Activated naive CD4-positive, alpha-beta T cell treated with anti-CD3 and anti-CD28 coated beads for 36 hours (primary cell): ENCODE results near the gene COL18A1. TPM values are rescaled to one million over a fixed set of nuclear protein-coding genes. Genes with fewer than 3 reads are reported as not detected.
"Not testable (repeated sequence)": the region's sequence is repeated elsewhere in the genome, so short reads cannot be mapped to it uniquely, and the experiment has no call there.

Experiments used
- CTCF ChIA-PET: fragments of 350-600 bp; sonication (Branson Sonifier 250); formaldehyde crosslinking; loops from one replicate; lab custom pipeline; 2021; ENCODE audit warnings: antibody characterized with exemption; lab: Charles Lee
- DNase-seq: peaks from one replicate; pipeline ENCODE4 v3.0.0-alpha.2; 2020
- H3K27ac Mint-ChIP-seq: one replicate; pipeline ENCODE4 v1.8.0; 2021; ENCODE audit warnings: mild to moderate bottlenecking, mixed read lengths
- H3K27me3 Mint-ChIP-seq: one replicate; pipeline ENCODE4 v1.8.0; 2021; ENCODE audit warnings: low read depth, mixed read lengths
- H3K36me3 Mint-ChIP-seq: one replicate; pipeline ENCODE4 v1.8.0; 2021; ENCODE audit warnings: low read depth, mixed read lengths
- H3K4me1 Mint-ChIP-seq: one replicate; pipeline ENCODE4 v1.8.0; 2021; ENCODE audit warnings: low read depth, mixed read lengths
- H3K4me3 Mint-ChIP-seq: one replicate; pipeline ENCODE4 v1.8.0; 2021; ENCODE audit warnings: mild to moderate bottlenecking, moderate library complexity, mixed read lengths
- H3K9me3 Mint-ChIP-seq: one replicate; pipeline ENCODE4 v1.8.0; 2021; ENCODE audit warnings: mixed read lengths
- intact Hi-C: fragments of 100-400 bp; cut with micrococcal nuclease; formaldehyde crosslinking; loops from one replicate; pipeline ENCODE4 v1.15.1; 2023
- total RNA-seq, 2 experiments: library from RNA; stranded (reverse); gene quantifications; one replicate each; pipeline ENCODE4 v1.2.3, GENCODE V29; 2021

COL18A1 gene
- total RNA-seq, 2 experiments from 2014 or later, result 10.3 to 12.6 TPM

GRCh38 chr21:45434645-45435217 lies 29.8 kb downstream of the COL18A1 start:
- H3K27ac Mint-ChIP-seq, result no peak overlapping the region
- CTCF ChIA-PET, result no interaction called here
- H3K27me3 Mint-ChIP-seq, result peaks cover 3% of the 10 kb centered on the region
- no peak for DNase-seq
- no peaks in the 10 kb centered on the region for H3K9me3 Mint-ChIP-seq
- no peaks in the 10 kb centered on the region for H3K36me3 Mint-ChIP-seq
- peaks cover 3% of the 10 kb centered on the region for H3K4me1 Mint-ChIP-seq
- no peak overlapping the region for H3K4me3 Mint-ChIP-seq
- intact Hi-C loops, result loop anchor here (5.0 kb wide), 1 partner anchor 77 kb away; no protein-coding TSS in a partner anchor

GRCh38 chr21:45435405-45435981 lies 30.5 kb downstream of the COL18A1 start:
- Mint-ChIP-seq H3K27ac (no peak overlapping the region), H3K9me3 (no peaks in the 10 kb centered on the region), H3K4me1 (peaks cover 3% of the 10 kb centered on the region), H3K27me3 (peaks cover 3% of the 10 kb centered on the region), H3K36me3 (no peaks in the 10 kb centered on the region), H3K4me3 (no peak overlapping the region)
- CTCF ChIA-PET, result no interaction called here
- intact Hi-C loops, result loop anchor here (5.0 kb wide), 1 partner anchor 78 kb away; no protein-coding TSS in a partner anchor
- no peak for DNase-seq

- Mint-ChIP-seq H3K4me3 (no peak overlapping the region), H3K4me1 (peaks cover 3% of the 10 kb centered on the region), H3K9me3 (no peaks in the 10 kb centered on the region), H3K36me3 (no peaks in the 10 kb centered on the region), H3K27ac (no peak overlapping the region), H3K27me3 (no peaks in the 10 kb centered on the region)
- DNase-seq, result no peak
- intact Hi-C loops, result loop anchor here (5.0 kb wide), 1 partner anchor 79 kb away; no protein-coding TSS in a partner anchor
- CTCF ChIA-PET, result interaction anchor here (0.6 kb wide), 1 partner anchor 148 kb away, joined by 3 read pairs; no protein-coding TSS in a partner anchor
These were observed 31.5 kb downstream of the COL18A1 start for GRCh38 chr21:45436351-45437065.

DNA sequence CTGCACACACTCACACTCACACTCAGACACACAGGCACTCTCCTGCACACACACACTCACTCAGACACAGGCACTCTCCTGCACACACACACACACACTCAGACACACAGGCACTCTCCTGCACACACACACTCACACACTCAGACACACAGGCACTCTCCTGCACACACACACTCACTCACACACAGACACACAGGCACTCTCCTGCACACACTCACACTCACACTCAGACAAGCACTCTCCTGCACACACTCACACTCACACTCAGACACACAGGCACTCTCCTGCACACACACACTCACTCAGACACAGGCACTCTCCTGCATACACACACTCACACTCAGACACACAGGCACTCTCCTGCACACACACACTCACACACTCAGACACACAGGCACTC lies 32.9 kb downstream of the COL18A1 start:
- not testable (repeated sequence) for H3K4me3 Mint-ChIP-seq

GRCh38 chr21:45438391-45439145 lies 33.6 kb downstream of the COL18A1 start:
- no peak for DNase-seq
- no peaks in the 10 kb centered on the region for H3K36me3 Mint-ChIP-seq
- H3K9me3 Mint-ChIP-seq, result no peaks in the 10 kb centered on the region
- H3K27me3 Mint-ChIP-seq, result no peaks in the 10 kb centered on the region
- H3K4me3 Mint-ChIP-seq, result no peak overlapping the region
- peaks cover 3% of the 10 kb centered on the region for H3K4me1 Mint-ChIP-seq
- intact Hi-C loops, result loop anchor here (1.0 to 5.0 kb wide), 5 partner anchors 81 to 489 kb away; no protein-coding TSS in a partner anchor
- H3K27ac Mint-ChIP-seq, result no peak overlapping the region
- CTCF ChIA-PET, result interaction anchor here (1.0 kb wide), 1 partner anchor 146 kb away, joined by 3 read pairs; no protein-coding TSS in a partner anchor

More for the DNA sequence above, 32.9 kb downstream of the COL18A1 start:
- H3K36me3 Mint-ChIP-seq, H3K9me3 Mint-ChIP-seq, DNase-seq, H3K27ac Mint-ChIP-seq, H3K4me1 Mint-ChIP-seq, H3K27me3 Mint-ChIP-seq: not testable (repeated sequence)
- intact Hi-C loops, result loop anchor here (5.0 kb wide), 1 partner anchor 81 kb away; no protein-coding TSS in a partner anchor
- CTCF ChIA-PET, result interaction anchor here (1.0 kb wide), 1 partner anchor 145 kb away, joined by 3 read pairs; no protein-coding TSS in a partner anchor

DNA sequence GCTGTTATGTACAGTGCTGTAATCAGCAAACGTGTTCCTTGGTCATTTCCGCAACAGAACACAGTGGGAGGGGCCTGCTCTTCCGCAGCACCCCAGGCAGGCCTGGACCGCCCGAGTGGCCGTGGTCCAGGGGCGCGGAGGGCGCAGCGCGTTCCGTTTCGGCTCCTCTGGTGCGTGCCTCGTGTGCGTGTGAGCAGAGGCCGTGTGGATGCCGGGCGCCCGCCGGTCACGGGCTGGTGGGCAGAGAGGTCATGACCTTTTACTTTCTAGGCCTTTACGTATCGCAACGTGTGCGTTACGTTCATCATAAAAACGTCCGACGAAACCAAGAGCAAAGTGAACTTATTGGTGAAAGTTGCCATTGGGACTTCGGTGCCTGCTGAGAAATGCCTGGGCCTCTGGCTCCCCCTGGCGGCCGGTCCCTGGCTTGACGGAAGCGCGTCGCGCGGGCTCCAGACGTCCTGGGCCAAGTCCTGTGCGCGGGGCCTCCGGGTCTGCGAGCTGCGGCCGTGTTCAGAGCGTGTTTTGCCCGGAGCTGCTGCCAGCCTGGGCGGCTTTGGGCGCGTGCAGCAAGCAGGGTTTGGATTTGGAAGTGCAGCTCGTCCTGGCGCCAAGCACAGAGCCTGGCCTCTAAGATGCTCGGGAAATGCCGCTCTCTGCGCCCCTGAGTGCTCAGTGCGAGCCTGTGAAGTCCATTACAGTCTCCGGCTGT lies 34.4 kb downstream of the COL18A1 start:
- H3K9me3 Mint-ChIP-seq, result no peaks in the 10 kb centered on the region
- H3K4me1 Mint-ChIP-seq, result peaks cover 3% of the 10 kb centered on the region
- CTCF ChIA-PET, result interaction anchor here (0.7 to 1.6 kb wide), 6 partner anchors 14 to 380 kb away, joined by 3 to 13 read pairs (median 4); no protein-coding TSS in a partner anchor
- no peak overlapping the region for H3K27ac Mint-ChIP-seq
- peak; percentile 90 for DNase-seq
- H3K36me3 Mint-ChIP-seq, result no peaks in the 10 kb centered on the region
- no peaks in the 10 kb centered on the region for H3K27me3 Mint-ChIP-seq
- intact Hi-C loops, result loop anchor here (1.0 to 5.0 kb wide), 5 partner anchors 82 to 490 kb away; no protein-coding TSS in a partner anchor
- peak overlapping the region; percentile 50 for H3K4me3 Mint-ChIP-seq

DNA sequence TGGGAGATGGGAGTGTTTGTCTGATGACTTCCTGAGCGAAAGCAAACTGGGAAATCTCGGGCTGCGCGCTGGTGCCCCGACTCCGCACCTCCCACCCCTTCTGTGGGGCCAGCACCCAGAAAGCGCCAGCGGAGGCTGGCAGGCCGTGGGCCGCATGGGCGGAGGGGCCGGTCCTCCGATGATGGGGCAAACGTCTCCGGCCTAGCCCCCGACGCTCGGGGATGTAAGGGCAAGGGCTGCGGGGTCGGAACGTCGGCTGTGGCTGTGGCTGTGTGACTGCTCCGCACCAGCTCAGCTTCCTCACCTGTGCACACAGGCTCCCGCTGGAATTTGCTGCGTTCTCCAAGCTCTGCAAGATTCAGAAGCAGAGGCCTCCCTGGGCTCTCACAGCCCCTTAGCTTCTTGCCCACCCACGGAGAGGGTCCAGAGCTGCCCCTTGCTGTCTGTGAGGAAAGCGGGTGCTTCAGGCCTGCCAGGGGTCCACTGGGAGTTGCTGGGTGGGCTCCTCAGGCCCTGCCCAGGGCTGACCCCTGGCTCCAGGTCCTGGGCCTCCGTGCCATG lies 35.0 kb downstream of the COL18A1 start:
- Mint-ChIP-seq H3K36me3 (no peaks in the 10 kb centered on the region), H3K9me3 (no peaks in the 10 kb centered on the region), H3K27me3 (peaks cover under 1% of the 10 kb centered on the region)

DNA sequence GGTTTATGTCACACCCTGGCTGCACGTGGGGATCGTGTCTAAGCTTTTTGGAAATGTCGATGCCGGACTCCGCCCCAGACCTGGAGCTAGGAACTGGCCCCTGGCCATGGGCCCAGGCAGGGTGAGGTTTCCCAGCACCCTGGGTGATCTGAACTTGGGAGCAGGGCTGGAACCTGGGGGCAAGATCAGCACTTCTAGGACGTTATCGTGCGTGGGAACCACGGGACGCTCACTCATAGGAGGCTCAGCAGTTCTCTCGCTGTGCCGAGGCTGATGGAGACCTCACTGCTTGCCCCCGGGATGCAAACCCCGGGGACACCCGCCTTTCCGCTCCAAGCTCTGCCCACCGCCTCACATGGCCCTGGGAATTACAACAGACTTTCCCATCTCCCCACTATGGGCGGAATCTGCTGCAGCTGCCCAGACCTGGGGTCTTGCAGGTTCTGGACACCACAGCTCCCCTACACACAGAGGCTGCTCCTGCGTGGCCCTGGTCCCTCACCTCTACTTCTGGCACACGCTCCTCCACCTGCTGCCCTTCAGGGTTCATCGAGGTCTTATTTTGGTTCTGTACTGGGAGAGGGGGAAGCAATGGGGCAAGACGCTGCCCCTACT lies 35.9 kb downstream of the COL18A1 start:
- Mint-ChIP-seq H3K27ac (no peak overlapping the region), H3K4me3 (no peak overlapping the region), H3K9me3 (no peaks in the 10 kb centered on the region), H3K27me3 (peaks cover 4% of the 10 kb centered on the region), H3K36me3 (no peaks in the 10 kb centered on the region), H3K4me1 (peaks cover 10% of the 10 kb centered on the region)
- no peak for DNase-seq
- CTCF ChIA-PET, result interaction anchor here (0.7 to 1.6 kb wide), 4 partner anchors 148 to 162 kb away, joined by 3 to 13 read pairs (median 7); no protein-coding TSS in a partner anchor
- intact Hi-C loops, result no loop called here

More for the DNA sequence above, 35.0 kb downstream of the COL18A1 start:
- CTCF ChIA-PET, result interaction anchor here (0.7 to 1.6 kb wide), 6 partner anchors 14 to 380 kb away, joined by 3 to 13 read pairs (median 4); no protein-coding TSS in a partner anchor
- Mint-ChIP-seq H3K27ac (no peak overlapping the region), H3K4me3 (no peak overlapping the region), H3K4me1 (peaks cover 4% of the 10 kb centered on the region)
- intact Hi-C loops, result loop anchor here (1.0 to 5.0 kb wide), 5 partner anchors 83 to 491 kb away; no protein-coding TSS in a partner anchor
- no peak for DNase-seq

DNA sequence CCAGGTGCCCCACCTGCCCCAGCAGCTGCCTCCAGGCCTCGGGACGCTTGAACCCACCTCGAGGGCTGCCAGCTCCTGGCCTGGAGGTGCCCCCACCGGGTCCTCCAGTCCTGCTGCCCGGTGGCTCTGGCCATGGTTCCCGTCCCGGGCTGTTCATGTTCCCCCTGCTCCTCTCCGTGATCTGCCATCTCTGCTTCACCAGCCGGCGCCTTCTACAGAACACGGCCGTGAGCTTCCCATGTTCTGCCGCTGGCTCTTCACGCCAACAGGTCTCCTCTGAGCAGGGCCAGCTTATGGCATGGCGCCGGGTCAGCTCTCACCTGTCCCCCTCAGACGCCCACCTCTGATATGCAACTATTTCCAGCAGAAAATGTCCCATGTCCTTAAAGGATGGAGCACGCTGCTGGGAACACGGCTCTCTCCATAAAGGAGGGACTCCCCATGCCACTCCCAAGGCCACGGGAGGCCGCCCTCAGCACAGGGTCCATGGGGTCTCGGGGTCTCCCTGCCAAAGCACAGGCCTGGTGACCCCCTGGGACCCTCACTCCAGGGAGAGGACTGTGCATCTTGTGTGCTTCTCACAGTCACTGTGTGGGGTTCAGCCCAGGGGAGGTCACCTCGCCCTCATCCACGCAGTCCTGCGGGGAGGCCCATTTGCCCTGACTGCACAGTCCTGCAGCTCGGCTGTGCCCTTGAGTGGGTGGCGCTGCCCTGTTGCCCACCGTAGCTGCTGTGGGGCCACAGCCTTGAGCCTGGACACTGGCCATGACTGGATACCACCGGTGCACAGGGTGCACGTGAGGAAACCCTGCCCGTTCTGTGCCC lies 36.7 kb downstream of the COL18A1 start:
- H3K4me3 Mint-ChIP-seq, result no peak overlapping the region
- no peak for DNase-seq
- intact Hi-C loops, result no loop called here
- no peak overlapping the region for H3K27ac Mint-ChIP-seq
- CTCF ChIA-PET, result interaction anchor here (0.7 kb wide), 1 partner anchor 149 kb away, joined by 4 read pairs; no protein-coding TSS in a partner anchor
- no peaks in the 10 kb centered on the region for H3K36me3 Mint-ChIP-seq
- H3K9me3 Mint-ChIP-seq, result no peaks in the 10 kb centered on the region
- H3K4me1 Mint-ChIP-seq, result peaks cover 10% of the 10 kb centered on the region
- H3K27me3 Mint-ChIP-seq, result peaks cover 4% of the 10 kb centered on the region

DNA sequence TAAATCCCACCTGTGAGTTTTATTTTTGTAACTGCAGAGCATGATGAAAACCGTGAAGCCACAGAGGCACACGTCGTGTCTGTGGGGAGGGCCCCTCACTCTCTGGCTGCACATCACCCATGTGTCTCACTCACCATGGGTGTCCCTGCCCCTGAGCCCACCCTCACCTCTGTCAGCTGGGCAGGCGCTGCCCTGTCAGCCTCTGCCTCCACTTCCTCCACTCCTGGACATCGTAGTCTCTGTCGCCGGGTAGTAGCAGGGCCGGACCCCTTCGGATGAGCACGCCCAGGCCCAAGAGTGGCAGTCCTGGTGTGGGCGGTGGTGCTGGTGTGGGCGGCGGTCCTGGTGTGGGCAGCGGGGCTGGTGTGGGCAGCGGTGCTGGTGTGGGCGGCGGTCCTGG lies 37.3 kb downstream of the COL18A1 start:
- Mint-ChIP-seq H3K27me3 (peaks cover 4% of the 10 kb centered on the region), H3K36me3 (no peaks in the 10 kb centered on the region), H3K4me3 (no peak overlapping the region), H3K4me1 (peaks cover 10% of the 10 kb centered on the region), H3K9me3 (no peaks in the 10 kb centered on the region), H3K27ac (no peak overlapping the region)
- DNase-seq, result no peak
- CTCF ChIA-PET, result no interaction called here
- intact Hi-C loops, result no loop called here
